Progenitor cell of endocrine pancreas (in vitro differentiated cells): ENCODE measurements around the gene TLR8. TPM values are rescaled to one million over a fixed set of nuclear protein-coding genes. Genes with fewer than 3 reads are reported as not detected.

Experiments
- DNase-seq: peaks from one replicate; pipeline ENCODE4 v3.0.0; 2021; ENCODE audit warnings: low spot score; ENCODE audit not compliant: unreplicated experiment
- H3K27ac Mint-ChIP-seq: 2 replicates; pipeline ENCODE4 v1.8.0; 2021; ENCODE audit warnings: mild to moderate bottlenecking, moderate library complexity, mixed read lengths
- H3K27me3 Mint-ChIP-seq: 2 replicates; pipeline ENCODE4 v1.8.0; 2021; ENCODE audit warnings: mixed read lengths
- H3K36me3 Mint-ChIP-seq: 2 replicates; pipeline ENCODE4 v1.8.0; 2022; ENCODE audit warnings: mixed read lengths; ENCODE audit not compliant: insufficient read depth
- H3K4me1 Mint-ChIP-seq: 2 replicates; pipeline ENCODE4 v1.8.0; 2021; ENCODE audit warnings: low read depth, mixed read lengths
- H3K4me3 Mint-ChIP-seq: 2 replicates; pipeline ENCODE4 v1.8.0; 2021; ENCODE audit warnings: low read depth, mild to moderate bottlenecking, moderate library complexity, mixed read lengths
- H3K9me3 Mint-ChIP-seq: 2 replicates; pipeline ENCODE4 v1.8.0; 2021; ENCODE audit warnings: low read depth, mixed read lengths
- CTCF ChIP-seq: fragments of 200-600 bp; sonication (generic); IDR thresholded peaks from one replicate; pipeline ENCODE4 v1.5.0; 2021; ENCODE audit warnings: antibody characterized with exemption, mild to moderate bottlenecking; ENCODE audit not compliant: unreplicated experiment
- long read RNA-seq: library from polyadenylated mRNA; unstranded; transcript quantifications from one replicate; pipeline ENCODE4 v2.0.0, GENCODE V29; 2020
- total RNA-seq: library from RNA; stranded (reverse); gene quantifications from 2 replicates; pipeline ENCODE4 v1.2.1, GENCODE V29; 2021

The TLR8 gene
- not detected in 2 replicates for total RNA-seq
- long read RNA-seq, result 0 reads

- TF ChIP-seq CTCF, result no peak
- H3K27ac Mint-ChIP-seq, result no peak within 1 kb of the TSS
- no peaks in the 10 kb centered on the region for H3K36me3 Mint-ChIP-seq
- H3K9me3 Mint-ChIP-seq, result peaks cover 7% of the 10 kb centered on the region
- no peak for DNase-seq
- peaks cover 2% of the 10 kb centered on the region for H3K27me3 Mint-ChIP-seq
- H3K4me1 Mint-ChIP-seq, result no peaks in the 10 kb centered on the region
- H3K4me3 Mint-ChIP-seq, result no peak within 1 kb of the TSS
Measured at GRCh38 chrX:12906046-12906761, at the start of gene TLR8. Gene TLR8 (plus strand): TSS chrX:12906620. CDS start chrX:12906707, 87 bp downstream.

- Mint-ChIP-seq H3K27ac (no peak overlapping the region), H3K36me3 (no peaks in the 10 kb centered on the region), H3K9me3 (peaks cover 35% of the 10 kb centered on the region), H3K27me3 (no peaks in the 10 kb centered on the region), H3K4me1 (no peaks in the 10 kb centered on the region), H3K4me3 (no peak overlapping the region)
- no peak for DNase-seq
- no peak for TF ChIP-seq CTCF
Measured at GRCh38 chrX:12865359-12865758, 41.1 kb upstream of the TLR8 start.

- TF ChIP-seq CTCF, result no peak
- peaks cover 25% of the 10 kb centered on the region for H3K9me3 Mint-ChIP-seq
Measured at GRCh38 chrX:12866451-12867377, 39.7 kb upstream of the TLR8 start, which contains the start of gene TLR7. Gene TLR7 (plus strand): TSS chrX:12867072. CDS start chrX:12867579, 507 bp downstream.

GRCh38 chrX:12867685-12868084 is 38.7 kb upstream of the TLR8 start:
- H3K36me3 Mint-ChIP-seq, result no peaks in the 10 kb centered on the region
- no peak for DNase-seq
- H3K27me3 Mint-ChIP-seq, result no peaks in the 10 kb centered on the region
- H3K4me1 Mint-ChIP-seq, result no peaks in the 10 kb centered on the region
- no peak for TF ChIP-seq CTCF
- H3K9me3 Mint-ChIP-seq, result peaks cover 28% of the 10 kb centered on the region
- no peak overlapping the region for H3K4me3 Mint-ChIP-seq
- no peak overlapping the region for H3K27ac Mint-ChIP-seq

More at GRCh38 chrX:12866451-12867377, 39.7 kb upstream of the TLR8 start, which contains the start of gene TLR7:
- Mint-ChIP-seq H3K4me1 (no peaks in the 10 kb centered on the region), H3K36me3 (no peaks in the 10 kb centered on the region), H3K4me3 (no peak within 1 kb of the TSS), H3K27me3 (no peaks in the 10 kb centered on the region), H3K27ac (no peak within 1 kb of the TSS)
- DNase-seq, result no peak

GRCh38 chrX:12868747-12869146 is 37.7 kb upstream of the TLR8 start:
- no peaks in the 10 kb centered on the region for H3K27me3 Mint-ChIP-seq
- TF ChIP-seq CTCF, result no peak
- DNase-seq, result no peak
- H3K4me1 Mint-ChIP-seq, result no peaks in the 10 kb centered on the region
- H3K36me3 Mint-ChIP-seq, result no peaks in the 10 kb centered on the region
- peaks cover 28% of the 10 kb centered on the region for H3K9me3 Mint-ChIP-seq
- no peak overlapping the region for H3K4me3 Mint-ChIP-seq
- no peak overlapping the region for H3K27ac Mint-ChIP-seq
